NCI-H524 treated with DMSO at 0.1 percent for 48 hours (cell line): ENCODE data around the gene ANKRD60.

Experiments used
- DNase-seq: peaks from one replicate; lab custom pipeline; 2025; lab: John Stamatoyannopoulos, UW

Gene ANKRD60

DNA sequence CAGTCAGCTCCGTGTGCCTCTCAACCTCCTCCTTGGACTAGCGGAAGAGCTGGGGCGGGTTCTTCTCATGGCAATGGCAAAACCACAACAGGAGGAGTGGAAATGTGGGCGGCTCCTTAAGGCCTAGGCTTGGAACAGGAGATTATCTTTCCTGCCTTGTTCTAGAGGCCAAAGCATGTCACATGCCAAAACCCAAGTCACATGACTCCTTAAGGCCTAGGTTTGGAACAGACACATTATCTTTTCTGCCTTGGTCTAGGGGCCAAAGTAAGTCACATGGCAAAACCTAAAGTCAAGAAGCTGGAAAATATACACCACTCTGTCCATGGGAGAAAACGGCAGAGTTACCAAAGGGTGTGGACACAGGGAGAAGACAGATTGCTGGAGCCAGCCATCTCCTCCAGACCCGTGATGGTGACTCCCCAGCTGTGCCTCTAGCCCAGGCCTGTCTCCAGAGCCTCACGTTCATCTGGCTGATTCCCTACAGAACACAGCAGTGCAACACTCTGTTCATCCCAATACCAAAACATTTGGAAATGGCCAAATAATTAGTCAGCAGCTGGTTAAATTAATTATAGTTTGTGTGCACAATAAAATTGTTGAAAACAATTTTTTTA, 34.2 kb downstream of the ANKRD60 start:
- no peak for DNase-seq

DNA sequence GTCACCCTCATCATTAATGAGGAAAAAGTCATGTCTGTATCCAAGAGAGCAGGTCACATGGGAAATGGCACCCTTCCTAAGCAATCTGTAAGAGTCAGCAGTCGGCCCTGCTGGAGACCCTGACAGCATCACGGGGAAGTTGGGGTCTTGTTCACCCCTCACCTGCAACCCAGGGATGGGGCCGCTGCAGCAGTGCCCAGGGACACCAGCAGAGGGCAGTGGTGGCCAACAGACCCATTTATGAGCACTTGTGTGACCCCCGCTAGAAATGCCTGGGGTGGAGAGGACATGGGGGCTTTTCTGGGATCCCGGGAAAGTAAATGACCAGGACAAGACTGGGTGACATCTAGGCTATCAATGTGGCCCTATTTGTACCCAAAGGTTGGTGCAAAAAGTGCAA, 35.9 kb downstream of the ANKRD60 start:
- no peak for DNase-seq

DNA sequence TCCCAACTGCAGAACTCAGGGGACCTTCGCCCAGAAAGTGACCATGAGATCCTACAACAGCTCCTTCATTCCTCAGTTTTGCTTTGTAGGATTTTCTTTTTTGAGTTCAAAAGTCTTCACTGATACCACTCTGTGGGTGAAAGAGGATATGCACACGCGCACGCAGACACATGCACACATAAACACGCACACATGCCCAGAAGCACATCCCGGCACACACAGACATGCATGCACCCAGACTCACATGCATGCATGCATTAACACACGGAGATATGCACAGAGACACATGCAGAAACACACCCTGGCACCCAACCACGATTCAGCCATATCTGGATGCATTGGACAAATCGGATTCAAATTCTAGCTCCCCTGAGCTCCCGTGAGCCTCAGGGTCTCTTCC, 36.4 kb downstream of the ANKRD60 start:
- no peak for DNase-seq

DNA sequence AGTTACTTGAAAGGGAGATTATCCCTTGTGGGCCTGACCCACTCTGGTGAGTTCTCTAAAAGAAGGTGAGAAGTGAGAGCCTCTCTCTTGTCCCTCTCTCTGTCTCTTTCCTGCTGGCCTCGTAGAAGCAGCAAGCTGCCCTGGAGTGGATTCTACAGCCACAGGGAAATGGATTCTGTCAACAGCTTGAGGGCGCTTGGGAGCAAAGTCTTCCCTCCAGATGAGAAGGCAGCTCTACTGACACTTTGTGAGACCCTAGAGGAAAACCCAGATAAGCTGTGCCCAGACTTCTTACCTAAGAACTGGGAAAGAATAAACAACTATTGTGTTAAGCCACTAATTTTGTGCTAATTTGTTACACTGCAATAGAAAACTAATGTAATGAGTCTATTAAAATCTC, 39.9 kb downstream of the ANKRD60 start:
- DNase-seq = no peak

DNA sequence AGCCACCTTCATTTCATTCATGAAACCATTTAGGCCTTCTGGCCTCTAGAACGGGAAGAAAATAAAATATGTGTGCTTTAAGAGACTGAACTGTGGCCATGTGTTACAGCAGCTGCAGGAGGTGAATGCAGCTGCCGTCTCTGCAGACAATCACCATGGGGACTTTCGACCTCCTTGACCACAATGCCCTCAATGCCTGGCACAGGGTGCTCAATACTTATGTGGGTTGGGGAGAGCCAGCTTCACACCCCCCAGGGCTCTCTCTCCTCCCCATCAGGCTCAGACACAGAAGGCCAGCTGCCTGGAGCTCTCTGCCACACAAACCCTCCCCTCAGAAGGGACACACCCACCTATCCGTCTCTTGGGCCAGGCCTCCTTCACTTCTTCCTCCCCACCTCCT, 43.5 kb downstream of the ANKRD60 start:
- no peak for DNase-seq

DNA sequence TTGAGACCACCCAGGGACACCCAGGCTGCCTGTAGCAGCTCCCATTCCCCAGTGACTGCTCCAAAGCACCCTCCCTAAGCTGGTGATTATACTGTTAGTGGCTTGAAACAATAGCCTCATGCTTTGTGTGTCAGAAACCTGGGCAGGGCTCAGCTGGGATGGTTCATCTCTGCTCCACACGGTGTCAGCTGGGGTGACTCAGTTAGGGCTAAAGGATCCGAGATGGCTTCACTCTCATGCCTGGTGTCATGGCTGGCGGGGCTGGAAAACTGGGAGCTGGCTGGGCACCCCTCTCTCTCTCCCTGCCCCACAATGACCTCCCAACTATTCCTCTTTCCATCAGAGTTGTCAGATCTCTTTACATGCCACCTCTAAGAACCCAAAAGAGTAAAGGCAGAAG, 44.4 kb downstream of the ANKRD60 start:
- DNase-seq = no peak

DNA sequence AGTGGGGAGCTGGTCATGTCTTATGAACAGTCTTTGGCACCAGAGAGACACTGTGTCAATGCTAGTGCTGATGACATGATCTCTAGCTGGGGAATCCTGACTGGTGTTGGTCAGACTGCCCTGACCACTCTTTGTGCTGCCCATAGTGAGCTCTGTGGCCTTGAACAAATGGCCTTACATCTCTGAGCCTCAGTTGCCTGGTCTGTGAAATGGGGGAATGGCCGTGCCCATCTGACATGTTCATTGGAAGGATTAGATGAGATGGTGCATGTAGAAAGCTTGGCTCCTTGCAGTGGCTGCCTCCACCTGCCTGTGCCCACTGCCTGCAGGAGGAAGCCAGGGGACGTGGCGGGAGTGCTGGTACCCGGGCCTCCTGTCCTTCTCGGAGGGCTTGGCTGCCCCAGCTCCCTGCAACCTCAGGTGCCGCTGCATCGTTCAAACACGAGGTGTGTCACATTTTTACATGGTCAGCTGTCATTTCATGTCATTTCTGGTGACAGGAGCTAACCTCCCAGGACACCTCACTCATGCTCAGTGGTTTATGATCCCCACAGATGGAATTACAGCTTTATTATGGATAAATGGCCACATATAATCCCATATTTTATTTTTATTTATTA, 45.8 kb downstream of the ANKRD60 start:
- no peak for DNase-seq

DNA sequence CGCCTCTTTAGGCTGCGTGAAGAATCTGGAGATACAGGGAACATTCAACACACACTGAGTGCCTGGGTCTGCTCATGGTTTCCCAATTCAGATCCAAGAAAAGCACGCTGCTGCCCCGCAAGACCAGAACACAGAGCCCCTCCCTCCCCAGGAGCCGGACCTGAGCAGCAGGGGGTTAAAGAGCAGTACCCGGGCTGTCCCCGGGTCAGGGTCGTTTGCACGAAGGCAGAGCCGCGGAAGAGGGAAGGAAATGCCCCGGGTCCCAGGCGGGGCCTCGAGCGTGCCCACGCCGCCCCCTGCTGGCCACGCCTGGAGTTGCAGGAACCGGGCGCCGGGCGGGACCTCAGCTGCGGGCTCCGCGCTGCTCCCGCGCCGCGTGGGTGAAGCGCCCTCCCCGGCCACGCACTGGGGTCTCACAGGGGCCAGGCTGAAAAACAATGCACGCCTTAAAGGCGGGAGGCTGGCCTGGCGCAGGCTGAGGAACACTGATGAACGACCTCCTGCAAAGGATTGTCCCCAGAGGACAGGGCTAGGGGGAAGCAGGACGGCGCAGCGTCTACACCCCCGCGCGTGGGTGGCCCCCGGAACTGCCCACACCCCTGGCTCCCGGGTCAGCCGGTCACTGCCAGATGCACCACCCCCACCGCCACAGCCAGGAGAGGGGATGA, 48.9 kb downstream of the ANKRD60 start:
- no peak for DNase-seq

DNA sequence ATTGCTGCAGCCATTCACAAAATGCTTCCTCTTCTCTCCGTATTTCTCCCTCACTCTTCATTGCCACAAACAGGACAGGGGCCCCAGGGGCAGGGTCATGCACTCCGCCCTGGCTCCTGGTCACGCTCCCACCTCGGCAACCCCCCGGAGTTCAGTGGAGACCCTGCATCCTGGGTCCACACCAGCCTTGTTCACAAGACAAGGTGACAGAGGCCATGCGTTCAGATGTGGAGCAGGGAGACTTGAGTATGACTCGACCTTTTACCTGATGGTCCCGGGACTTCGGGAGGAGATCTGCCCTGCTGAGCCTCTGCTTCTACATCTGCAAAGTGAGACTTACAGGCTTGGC, 49.4 kb downstream of the ANKRD60 start:
- DNase-seq = no peak

DNA sequence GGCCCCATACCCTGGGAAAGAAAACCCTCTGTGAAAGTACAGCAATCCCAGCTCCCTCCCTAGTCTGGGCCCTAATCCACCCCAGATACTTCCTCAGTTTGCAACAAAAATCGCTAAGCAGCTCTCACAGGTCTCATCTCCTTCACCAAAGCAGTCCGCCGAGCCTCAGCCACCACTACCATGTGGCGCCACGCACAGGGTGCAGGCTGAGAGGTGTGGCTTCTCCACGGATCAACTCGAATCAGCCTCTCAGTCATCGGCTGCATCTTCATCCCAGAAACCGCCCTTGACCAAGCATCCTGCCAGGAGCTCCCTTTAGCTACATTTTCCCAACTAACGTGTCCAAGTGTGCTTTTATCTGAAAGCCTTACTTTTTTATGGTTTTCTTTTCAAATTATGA, 50.7 kb downstream of the ANKRD60 start:
- DNase-seq = no peak

DNA sequence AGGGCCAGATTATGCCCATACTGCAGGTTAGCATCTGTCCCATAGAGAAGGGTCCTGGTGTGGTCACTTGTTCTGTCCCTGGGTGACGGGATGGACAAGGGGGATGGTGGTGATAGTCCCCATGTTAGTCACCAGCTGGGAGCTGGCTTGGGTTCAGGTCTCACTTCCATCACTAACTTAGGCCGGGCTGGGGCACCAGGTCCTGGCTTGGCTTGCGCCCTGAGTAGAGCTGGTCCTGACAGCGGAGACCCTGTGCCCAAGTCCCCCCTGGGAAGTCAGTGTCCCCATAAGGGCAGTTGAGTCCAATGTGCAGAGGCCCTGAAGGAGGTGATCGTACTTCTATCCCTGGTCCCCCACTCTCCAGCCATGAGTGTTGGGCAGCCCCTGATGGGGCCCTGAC, 52.6 kb downstream of the ANKRD60 start:
- DNase-seq = no peak

DNA sequence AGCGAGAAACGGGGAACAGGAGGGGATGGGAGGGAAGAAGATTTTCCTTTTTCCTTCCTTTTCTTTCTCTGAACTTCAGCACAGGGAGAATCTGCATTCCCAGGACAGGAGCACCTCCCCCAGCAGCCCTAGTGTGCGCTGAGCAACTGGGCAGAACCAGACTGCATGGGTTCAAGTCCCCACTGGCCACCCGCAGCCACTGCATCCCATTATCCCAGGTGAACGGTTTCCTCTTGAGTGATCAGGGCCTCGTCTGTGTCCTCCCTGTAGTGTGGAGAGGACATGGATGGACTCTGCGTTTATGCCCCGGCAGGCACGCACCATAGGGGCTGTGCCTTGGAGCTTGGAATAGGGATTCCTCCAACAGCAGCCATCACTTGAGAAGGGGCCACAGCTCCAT, 53.0 kb downstream of the ANKRD60 start:
- no peak for DNase-seq

DNA sequence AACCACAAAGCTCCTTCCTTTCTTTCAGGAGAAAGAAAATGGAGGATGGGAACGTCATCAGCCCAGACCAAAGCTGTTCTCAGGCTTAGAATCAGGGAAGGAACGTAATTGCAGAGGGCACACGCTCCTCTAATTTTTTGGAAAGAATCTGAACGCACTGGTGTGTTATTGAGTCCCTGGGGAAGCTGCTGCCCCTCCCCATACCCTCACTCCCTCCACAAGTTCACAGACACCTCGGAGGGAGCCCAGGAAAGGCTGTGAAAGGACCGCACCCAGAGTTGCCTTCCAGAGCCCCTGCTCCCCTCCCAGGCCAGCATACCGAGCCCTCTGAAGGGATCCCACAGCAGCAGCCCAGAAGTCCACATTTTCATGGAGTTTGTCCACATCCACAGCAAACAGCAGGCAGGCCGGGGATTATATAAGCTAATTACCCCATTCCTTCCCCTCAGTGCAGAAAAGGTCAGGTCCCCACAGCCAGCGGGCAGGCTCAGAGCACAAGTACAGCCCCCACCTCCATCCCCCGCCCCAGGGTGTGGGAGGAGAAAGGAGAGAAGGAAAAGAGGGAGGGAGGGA, 53.7 kb downstream of the ANKRD60 start:
- no peak for DNase-seq

DNA sequence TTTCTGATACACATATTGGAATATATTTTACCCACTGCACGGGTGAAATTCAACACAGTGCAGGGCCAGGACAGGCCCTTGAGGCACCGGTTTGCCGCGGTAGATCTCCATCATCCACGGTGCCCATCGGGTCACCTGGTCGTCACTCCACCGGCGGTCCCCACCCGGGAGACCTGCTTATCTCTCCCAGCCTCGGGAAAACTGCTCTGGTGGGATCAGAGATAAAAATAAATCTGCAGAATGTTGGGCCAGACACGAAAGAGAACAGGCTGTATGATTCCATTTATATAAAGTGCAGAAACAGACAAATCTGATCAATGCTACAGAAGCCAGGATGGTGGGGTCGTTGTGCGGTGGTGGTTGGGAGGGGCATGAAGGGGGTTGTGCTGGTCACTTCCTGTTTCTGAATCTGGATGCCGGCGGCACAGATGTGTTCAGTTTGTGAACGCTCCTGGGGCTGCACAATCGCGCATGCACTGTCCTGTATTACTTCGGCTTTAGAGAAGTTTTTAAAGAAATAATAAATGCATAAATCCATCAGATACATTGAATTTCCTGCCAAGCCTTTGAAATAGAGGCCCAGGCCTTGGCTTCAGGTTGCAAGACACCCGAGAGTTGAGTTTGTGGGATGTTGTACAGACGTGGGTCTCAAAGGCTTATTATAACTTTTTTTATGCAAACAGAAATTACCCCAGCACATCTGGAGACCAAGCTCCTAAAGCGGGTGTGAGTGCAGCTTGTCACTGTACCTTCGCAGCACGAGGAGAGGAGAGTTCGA, 54.3 kb downstream of the ANKRD60 start:
- DNase-seq = no peak

DNA sequence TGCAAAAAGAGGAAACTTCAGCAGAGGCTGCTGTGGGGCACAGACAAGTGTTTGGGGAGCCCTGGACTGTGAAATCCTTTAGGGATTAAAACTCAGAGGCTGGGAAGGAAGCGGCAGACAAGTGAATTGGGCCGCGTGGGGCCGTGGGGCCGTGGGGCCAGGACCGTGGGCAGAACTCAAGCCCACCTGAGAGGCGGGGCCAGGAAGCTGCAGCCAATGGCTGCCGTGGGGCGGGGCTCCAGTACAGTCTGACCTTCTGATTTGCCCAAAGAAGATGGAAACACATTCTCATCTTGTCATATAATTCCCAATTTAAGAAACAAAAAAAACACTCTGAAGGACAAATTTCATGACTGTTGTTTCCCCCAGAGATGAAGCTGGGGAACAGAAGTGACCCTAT, 55.4 kb downstream of the ANKRD60 start:
- no peak for DNase-seq

DNA sequence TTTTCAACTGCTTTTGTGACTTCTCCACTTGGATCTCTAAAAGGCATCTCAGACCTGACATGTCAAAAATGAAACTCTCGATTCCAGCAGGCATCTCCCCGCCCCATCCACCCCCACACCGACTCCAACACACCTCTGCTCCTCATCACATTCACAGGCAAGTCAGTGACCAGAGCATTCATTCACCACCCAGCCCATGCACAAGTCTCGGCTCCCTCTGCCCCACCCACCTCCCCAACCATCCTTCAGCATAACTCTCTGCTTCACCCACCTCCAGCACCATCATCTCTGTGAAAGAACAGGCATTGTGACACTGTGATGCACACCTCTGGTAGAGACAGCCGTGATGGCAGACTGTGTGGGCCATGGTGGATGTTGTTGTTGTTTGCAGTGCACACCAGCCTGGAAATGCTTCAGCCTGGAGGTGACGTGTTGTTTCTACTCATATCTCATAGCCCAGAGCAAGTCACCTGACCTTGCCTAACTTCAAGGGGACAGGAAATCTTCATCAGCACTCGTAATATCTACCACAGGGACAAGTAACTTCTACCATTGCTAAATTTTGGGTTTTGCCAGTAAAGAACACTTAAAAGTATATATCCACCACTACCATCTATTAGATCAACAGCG, 56.5 kb downstream of the ANKRD60 start:
- DNase-seq = no peak

DNA sequence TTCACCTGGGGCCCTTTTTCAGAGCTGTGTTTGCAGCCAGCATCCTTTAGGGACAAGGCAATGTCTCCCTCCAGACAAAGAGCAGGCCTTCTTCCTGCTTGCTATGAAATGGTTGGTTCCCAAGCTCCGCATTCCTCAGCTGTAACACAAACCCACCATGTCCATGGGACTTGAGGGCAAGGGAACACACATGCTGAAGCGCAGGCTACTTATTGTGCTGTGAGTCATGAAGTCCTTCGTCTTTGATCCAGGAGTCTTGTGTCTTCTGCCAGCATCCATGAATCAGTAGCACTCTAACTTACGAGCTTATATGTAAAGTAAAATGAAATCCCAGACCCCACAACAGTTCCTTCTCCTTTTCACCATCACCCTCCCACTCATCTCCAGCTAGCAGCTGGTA, 59.0 kb downstream of the ANKRD60 start:
- no peak for DNase-seq

DNA sequence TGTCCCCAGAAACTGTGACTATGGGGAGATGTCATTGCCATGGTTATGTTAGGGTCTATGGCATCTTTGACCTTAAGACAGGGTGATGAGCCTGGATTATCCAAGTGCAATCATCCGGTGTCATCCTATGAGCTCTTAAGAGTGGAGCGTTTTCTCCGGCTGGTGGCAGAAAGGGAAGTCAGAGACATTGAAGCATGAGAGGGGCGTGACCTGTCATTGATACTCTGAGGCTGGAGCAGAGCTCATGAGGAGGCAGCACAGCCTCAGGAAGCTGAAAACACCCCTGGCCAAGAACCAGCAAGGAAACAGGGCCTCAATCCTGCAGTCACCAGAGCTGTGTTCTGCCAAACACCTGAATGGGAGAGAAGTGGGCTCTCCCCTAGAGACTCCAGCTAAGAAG, 59.6 kb downstream of the ANKRD60 start:
- no peak for DNase-seq

DNA sequence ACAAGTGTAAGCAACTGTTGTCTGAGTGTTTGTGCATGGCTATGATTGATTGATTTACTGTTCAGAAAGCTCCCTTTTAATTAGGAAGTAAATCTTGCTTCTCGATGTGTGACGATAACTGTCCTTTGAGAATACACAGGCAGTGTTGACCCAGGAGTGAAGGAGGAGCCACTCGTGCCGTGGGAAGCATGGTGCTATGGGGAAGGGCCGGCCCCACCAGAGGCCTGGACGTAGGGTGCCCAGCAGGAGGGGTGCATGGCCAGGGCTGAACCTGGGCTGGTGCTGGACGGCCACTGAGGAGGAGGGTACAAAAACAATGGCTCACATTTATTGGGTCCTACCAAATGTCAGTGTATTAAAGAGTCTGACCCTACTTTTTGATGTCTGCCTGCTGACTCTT, 60.7 kb downstream of the ANKRD60 start:
- DNase-seq = no peak
